GM21723 (cell line): ENCODE measurements around the gene TTI1.

Experiments
- ATAC-seq: cut with Tn5 transposase; IDR thresholded peaks from one replicate; pipeline ENCODE4 v1.9.1; 2021; ENCODE audit warnings: mild to moderate bottlenecking, moderate library complexity; ENCODE audit not compliant: unreplicated experiment

TTI1 gene

DNA sequence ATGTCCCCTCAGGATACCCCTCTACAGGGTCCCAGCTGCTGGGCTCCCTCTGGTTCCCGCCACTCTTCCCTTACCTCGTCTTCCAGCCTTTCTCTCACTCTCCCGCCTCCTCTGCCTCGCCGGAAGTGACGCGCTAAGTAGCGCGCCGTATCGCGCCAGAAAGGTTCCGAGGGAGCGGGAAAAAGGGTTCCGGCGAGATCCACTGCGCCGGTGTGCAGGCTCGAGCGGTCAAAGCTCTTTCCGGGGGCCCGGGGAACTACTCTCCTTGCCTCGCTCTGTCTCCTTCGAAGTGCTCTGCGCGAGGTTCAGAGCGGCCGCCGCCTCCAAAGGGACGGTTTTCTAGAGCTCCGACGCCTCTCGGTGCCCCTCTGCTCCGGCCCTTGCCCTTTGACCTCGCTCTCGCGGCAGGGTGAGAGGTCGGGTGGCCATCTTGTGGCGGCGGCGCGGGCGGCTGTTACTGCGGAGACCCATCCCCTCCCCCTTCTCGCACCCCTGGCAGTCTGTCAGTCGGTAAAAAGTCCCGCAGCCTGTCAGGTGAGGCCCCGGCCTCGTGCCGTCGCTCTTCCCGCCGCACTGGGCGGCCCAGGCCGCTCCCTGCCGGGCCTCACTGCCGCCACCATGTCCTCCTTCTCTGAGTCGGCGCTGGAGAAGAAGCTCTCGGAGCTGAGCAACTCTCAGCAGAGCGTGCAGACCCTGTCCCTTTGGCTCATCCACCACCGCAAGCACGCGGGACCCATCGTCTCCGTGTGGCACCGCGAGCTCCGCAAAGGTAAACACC, at the start of gene TTI1, which contains the start of gene RPRD1B:
TTI1 (minus strand) TSS at position 127 of the 778 bp plus-strand sequence. CDS start 19,640 bp downstream, outside the sequence.
RPRD1B (plus strand) TSS at position 417 of the 778 bp plus-strand sequence; CDS start at position 619, 202 bp downstream.
- peak; percentile 80 for ATAC-seq

DNA sequence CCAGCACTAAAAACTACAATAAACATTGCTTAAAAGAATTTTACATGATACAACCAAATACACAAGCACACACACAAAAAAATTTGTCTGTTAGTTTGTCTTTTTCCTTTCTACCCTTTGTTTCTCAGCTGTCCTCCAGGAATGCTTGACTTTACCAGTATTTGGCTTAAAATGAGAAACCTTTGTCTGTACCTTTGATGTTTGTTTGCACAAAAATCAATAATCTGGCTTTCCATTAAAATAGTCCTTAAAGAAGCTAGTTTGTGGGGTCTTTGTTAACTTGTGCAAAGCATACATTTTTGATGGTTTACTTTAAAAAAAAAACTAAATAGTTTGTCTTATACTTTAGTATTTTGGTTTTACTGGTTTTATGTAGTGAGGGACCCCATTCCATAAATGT, 49.6 kb upstream of the TTI1 start:
- ATAC-seq, result no peak

- ATAC-seq, result no peak
Observed at GRCh38 chr20:38081575-38081974, 48.3 kb upstream of the TTI1 start.

GRCh38 chr20:38079353-38079752, 46.1 kb upstream of the TTI1 start:
- no peak for ATAC-seq

DNA sequence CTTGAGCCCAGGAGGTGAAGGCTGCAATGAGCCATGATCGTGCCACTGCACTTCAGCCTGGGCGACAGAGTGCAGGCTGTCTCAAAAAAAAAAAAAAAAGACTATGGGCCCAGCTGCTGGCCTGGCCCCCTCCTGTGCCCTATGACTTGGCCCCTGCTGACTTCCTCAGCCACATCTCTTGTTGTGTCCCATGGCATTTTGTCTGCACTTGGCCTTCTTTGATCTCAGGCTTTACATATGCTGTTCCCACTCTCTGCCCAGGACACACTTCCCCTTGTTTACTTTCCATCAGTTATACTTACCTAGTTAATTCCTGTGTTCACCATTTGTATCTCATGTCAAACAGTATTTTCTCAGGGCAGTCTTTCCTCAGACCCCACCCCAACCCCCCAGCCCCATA, 44.8 kb upstream of the TTI1 start:
- no peak for ATAC-seq

DNA sequence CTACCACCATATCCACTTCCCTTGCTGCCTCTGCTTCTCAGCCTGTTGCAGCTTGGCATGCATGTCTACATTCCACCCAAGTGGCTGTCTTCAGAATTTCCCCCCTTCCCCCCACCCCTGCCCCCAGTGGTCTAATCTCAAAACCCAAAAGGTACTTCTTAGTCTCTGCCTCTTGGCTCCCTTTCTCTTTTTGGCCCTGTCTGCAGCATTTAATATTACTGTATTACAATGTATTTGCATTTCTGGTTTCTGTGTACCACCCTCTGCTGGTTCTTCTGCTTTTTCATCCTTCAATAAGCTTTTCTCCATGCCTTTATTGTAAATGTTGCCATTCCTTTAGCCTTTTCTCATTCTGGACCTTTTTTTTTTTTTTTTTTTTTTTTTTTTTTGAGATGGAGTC, 43.3 kb upstream of the TTI1 start:
- no peak for ATAC-seq

DNA sequence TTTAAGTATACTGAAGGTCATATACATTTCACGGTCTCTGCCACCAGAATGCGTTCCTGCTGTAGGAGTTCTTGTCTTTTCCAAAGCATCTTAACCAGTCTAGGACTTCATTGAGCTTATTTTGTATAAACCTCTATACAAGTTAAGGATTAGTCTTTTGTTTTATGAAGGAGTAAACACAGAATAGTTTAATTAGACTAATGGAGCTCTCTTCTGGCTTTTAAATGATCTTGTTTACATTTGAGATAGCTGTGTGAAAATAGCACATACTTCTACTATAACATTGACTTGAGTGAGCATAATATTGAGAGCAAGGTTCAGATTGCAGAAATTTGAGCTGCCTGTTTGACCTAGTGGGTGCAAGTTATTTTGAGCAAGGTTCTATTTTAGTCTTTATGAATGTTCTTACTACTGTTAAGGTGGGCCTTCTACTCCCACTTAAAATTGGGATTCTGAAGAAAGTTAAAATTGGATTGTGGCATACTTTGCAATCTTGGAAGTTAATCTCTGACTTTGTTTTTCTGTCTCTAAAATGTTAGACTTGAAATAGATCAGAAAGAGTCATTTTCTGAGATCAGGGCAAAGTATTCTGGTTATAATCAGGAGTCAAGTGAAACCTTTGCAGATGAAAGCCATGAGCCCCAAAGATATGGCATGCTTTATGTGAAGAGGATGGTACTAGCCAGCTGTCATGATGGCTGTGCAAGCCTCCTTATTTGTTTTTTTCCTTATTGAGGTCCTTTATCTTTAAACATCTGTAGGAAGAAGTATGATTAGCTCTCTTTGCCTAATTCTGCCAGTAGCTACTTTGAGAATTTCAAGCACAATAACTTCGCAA, 42.1 kb upstream of the TTI1 start:
- no peak for ATAC-seq

GRCh38 chr20:38073307-38074071, 40.2 kb upstream of the TTI1 start:
- peak; percentile 58 for ATAC-seq

DNA sequence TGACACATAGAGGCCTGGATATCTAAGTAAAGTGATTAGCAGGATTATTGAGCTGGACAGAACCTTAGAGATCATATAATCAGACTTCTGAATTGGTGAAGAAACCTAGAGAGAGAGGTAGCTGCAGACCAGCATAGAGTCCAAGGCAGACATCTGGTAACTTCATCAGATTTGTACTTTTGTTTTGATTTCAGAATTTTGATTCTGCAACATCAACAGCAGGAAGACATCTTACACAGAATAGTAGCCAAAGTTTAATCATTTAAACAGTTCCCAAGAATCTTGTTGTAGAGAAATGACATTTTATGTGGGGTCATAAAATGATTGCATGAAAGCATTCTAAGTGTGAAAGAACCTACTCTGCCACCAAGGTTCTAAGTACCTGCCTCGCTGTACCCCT, 39.6 kb upstream of the TTI1 start:
- ATAC-seq, result no peak

GRCh38 chr20:38067717-38068365, 34.6 kb upstream of the TTI1 start:
- no peak for ATAC-seq

GRCh38 chr20:38066969-38067716, 33.9 kb upstream of the TTI1 start:
- no peak for ATAC-seq

GRCh38 chr20:38065764-38066375, 32.6 kb upstream of the TTI1 start:
- no peak for ATAC-seq

DNA sequence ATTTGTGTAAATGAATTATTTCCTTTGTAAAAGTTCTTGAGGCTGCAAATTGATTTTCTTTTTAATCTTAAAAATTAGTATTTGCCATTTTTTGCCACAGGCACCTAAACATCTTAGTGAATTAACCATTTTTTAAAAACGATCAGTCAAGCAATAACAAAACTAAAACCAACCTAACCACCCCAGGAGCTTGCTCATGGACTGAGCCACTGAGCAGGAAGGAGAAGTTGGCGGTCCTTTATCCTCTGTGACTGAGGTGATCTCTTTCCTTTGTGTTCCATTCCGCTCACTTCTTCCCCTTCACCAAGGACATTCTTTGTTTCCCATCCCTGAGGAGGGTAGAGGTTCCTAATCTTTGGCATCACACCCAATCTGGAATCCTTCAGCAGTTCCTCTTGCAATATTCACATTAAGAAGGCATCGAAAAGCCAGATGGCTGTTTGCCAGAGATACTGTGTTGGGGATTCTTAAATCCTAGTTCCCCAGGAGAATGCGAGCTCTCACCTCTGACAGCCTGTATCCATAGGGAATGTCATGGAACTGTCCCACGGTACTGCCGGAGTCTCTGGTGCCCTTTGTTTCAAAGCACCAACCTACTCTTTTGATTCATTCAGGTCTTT, 30.8 kb upstream of the TTI1 start:
- peak; percentile 61 for ATAC-seq

- no peak for ATAC-seq
Observed at GRCh38 chr20:38062890-38063289, 29.6 kb upstream of the TTI1 start.

DNA sequence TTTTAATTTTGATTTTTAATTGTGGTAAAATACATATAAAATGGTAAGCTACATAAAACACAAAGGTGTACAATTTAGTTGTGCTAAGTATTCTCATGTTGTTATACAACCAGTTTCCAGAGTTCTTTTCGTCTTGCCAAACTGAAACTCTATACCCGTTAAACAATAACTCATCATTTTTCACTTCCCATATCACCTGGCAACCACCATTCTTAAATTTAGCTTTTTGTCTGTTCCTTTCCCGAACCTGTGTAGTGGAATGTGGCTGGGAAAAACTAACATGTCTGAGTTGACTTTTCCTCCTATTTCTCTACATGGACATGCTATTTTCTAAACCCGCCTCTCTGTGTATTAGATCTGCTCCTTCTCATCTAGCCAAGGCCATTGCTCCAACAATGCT, 27.9 kb upstream of the TTI1 start:
- ATAC-seq, result peak; percentile 56

GRCh38 chr20:38060536-38060935, 27.3 kb upstream of the TTI1 start:
- no peak for ATAC-seq

- no peak for ATAC-seq
Observed at GRCh38 chr20:38059832-38060231, 26.6 kb upstream of the TTI1 start.

- peak; percentile 61 for ATAC-seq
Observed at GRCh38 chr20:38057351-38057972, 24.2 kb upstream of the TTI1 start.

- no peak for ATAC-seq
Observed at GRCh38 chr20:38055848-38056247, 22.6 kb upstream of the TTI1 start.
